Caco-2 (cell line): ENCODE measurements around the gene PHGDH. TPM values are rescaled to one million over a fixed set of nuclear protein-coding genes. Genes with fewer than 3 reads are reported as not detected.

Experiments
- Bru-seq: library from RNA; stranded (reverse); fragments of 400-500 nt; gene quantifications from one replicate; lab custom pipeline; 2021; lab: Mats Ljungman, UMichigan
- BruChase-seq, 2 experiments: library from RNA; stranded (reverse); fragments of 400-500 nt; gene quantifications; one replicate each; lab custom pipeline; 2021; lab: Mats Ljungman, UMichigan
- BruUV-seq: library from RNA; stranded (reverse); fragments of 400-500 nt; replicated peaks from 2 replicates; lab custom pipeline; 2021; lab: Mats Ljungman, UMichigan
- CTCF ChIA-PET: fragments of 300-600 bp; sonication (Branson Sonifier 250); formaldehyde crosslinking; loops from one replicate; lab custom pipeline; 2022; ENCODE audit warnings: antibody characterized with exemption; lab: Charles Lee
- POLR2A ChIA-PET: fragments of 300-600 bp; sonication (Branson Sonifier 250); formaldehyde crosslinking; loops from one replicate; lab custom pipeline; 2022; ENCODE audit warnings: antibody characterized with exemption; lab: Charles Lee
- DNase-seq, 2 experiments: peaks; one replicate each; pipeline versions ENCODE4 v3.0.0 to v3.0.0-alpha.2; 2020 to 2022
- H3K27me3 ChIP-seq: replicated peaks from 2 replicates; pipeline ENCODE4 v1.6.0; 2011; ENCODE audit warnings: low read length; ENCODE audit not compliant: control insufficient read depth, insufficient read depth
- H3K36me3 ChIP-seq: 2 replicates; pipeline ENCODE4 v1.5.1; 2011; ENCODE audit warnings: low read length; ENCODE audit not compliant: control insufficient read depth, insufficient read depth
- H3K4me1 ChIP-seq: fragments of 250-450 bp; sonication (Bioruptor Pico); 2 replicates; pipeline ENCODE4 v1.5.1; 2020; ENCODE audit warnings: mild to moderate bottlenecking
- H3K4me3 ChIP-seq: 2 replicates; pipeline ENCODE4 v1.5.1; 2011; ENCODE audit warnings: low read depth, mild to moderate bottlenecking, control low read depth, low read length
- H3K9me3 ChIP-seq: fragments of 250-450 bp; sonication (Bioruptor Pico); 2 replicates; pipeline ENCODE4 v1.5.1; 2020; ENCODE audit warnings: mild to moderate bottlenecking, moderate library complexity
- H3K27ac Mint-ChIP-seq: one replicate; pipeline ENCODE4 v1.8.0; 2022; ENCODE audit warnings: mixed read lengths; ENCODE audit not compliant: unreplicated experiment
- H3K27me3 Mint-ChIP-seq: one replicate; pipeline ENCODE4 v1.8.0; 2022; ENCODE audit warnings: mixed read lengths; ENCODE audit not compliant: insufficient read depth, unreplicated experiment
- H3K36me3 Mint-ChIP-seq: one replicate; pipeline ENCODE4 v1.8.0; 2022; ENCODE audit warnings: mild to moderate bottlenecking, mixed read lengths; ENCODE audit not compliant: insufficient read depth, unreplicated experiment
- H3K4me1 Mint-ChIP-seq: one replicate; pipeline ENCODE4 v1.8.0; 2022; ENCODE audit warnings: low read depth, mixed read lengths; ENCODE audit not compliant: unreplicated experiment
- H3K4me3 Mint-ChIP-seq: one replicate; pipeline ENCODE4 v1.8.0; 2022; ENCODE audit warnings: mild to moderate bottlenecking, moderate library complexity, mixed read lengths; ENCODE audit not compliant: unreplicated experiment
- H3K9me3 Mint-ChIP-seq: one replicate; pipeline ENCODE4 v1.8.0; 2022; ENCODE audit warnings: mixed read lengths; ENCODE audit not compliant: unreplicated experiment
- CTCF ChIP-seq, 2 experiments: fragments of 200-600 bp in 1 of 2; IDR thresholded peaks; 1 replicate in 1 of 2; 2 replicates in 1 of 2; pipeline versions ENCODE4 v1.5.1 to v1.8.0; 2011 to 2022; ENCODE audit warnings: antibody characterized with exemption in 1 of 2, control low read depth in 1 of 2, inconsistent platforms in 1 of 2, low read depth in 1 of 2, low read length in 1 of 2, mild to moderate bottlenecking in 1 of 2, moderate library complexity in 1 of 2; ENCODE audit not compliant: insufficient read depth in 1 of 2, severe bottlenecking in 1 of 2, unreplicated experiment in 1 of 2
- intact Hi-C: fragments of 100-400 bp; cut with micrococcal nuclease; formaldehyde crosslinking; loops from one replicate; pipeline ENCODE4 v1.10.0; 2022; ENCODE audit not compliant: unreplicated experiment
- long read RNA-seq: library from polyadenylated mRNA; stranded (forward); transcript quantifications from one replicate; pipeline ENCODE4 v2.0.0, GENCODE V29; 2022
- total RNA-seq: library from RNA; stranded (reverse); gene quantifications from 2 replicates; pipeline ENCODE4 v1.2.3, GENCODE V29; 2022

Gene PHGDH
- 383 and 410 TPM in 2 replicates for total RNA-seq
- Bru-seq, nascent RNA: percentile 79 among the genes with signal in this experiment
- percentile 70 among the genes with signal in this experiment for BruChase-seq, experiment 1, labeled RNA remaining after a 2-hour chase
- percentile 77 among the genes with signal in this experiment for BruChase-seq, experiment 2, labeled RNA remaining after a 6-hour chase
- long read RNA-seq, transcript PHGDH-208 (12 exons, 2,096 nt): major isoform, 464 of 552 reads
- long read RNA-seq, partial matches to known transcripts: 31 of 552 reads
- long read RNA-seq, other reads (novel, unspliced or antisense): 39 of 552 reads

- peaks cover 13% of the 10 kb centered on the region for H3K4me1 Mint-ChIP-seq
Measured at GRCh38 chr1:119711804-119712341, at the start of gene PHGDH. PHGDH (plus strand) TSS chr1:119711934; CDS start chr1:119712023, 89 bp downstream.

GRCh38 chr1:119662034-119662437, 49.7 kb upstream of the PHGDH start:
- Mint-ChIP-seq H3K27me3 (no peaks in the 10 kb centered on the region), H3K4me1 (peaks cover 32% of the 10 kb centered on the region), H3K4me3 (no peak overlapping the region), H3K36me3 (no peaks in the 10 kb centered on the region), H3K27ac (no peak overlapping the region), H3K9me3 (no peaks in the 10 kb centered on the region)
- DNase-seq: no peak
- Histone ChIP-seq H3K4me1 (peaks cover 22% of the 10 kb centered on the region), H3K27me3 (no peaks in the 10 kb centered on the region), H3K4me3 (no peak overlapping the region), H3K9me3 (no peaks in the 10 kb centered on the region), H3K36me3 (no peaks in the 10 kb centered on the region)
- TF ChIP-seq CTCF (IDR thresholded peaks at IDR 0.05; ENCODE audit: insufficient read depth in 1 of 2, low read depth in 1 of 2, low read length in 1 of 2, severe bottlenecking in 1 of 2, unreplicated experiment in 1 of 2): no peak
- CTCF ChIA-PET: interaction anchor here (1.1 to 1.6 kb wide), 2 partner anchors 48 to 50 kb away, joined by 4 to 5 read pairs; no protein-coding TSS in a partner anchor
- intact Hi-C loops: loop anchor here (5.0 kb wide), 3 partner anchors 110 to 290 kb away; no protein-coding TSS in a partner anchor
- POLR2A ChIA-PET: no interaction called here
- no TSS peak for BruUV-seq

More at GRCh38 chr1:119711804-119712341, at the start of gene PHGDH:
- POLR2A ChIA-PET: interaction anchor here (0.8 to 1.8 kb wide), 6 partner anchors 12 to 64 kb away, joined by 3 to 9 read pairs (median 4); partner anchors contain the start of gene ZNF697
- no peaks in the 10 kb centered on the region for H3K9me3 ChIP-seq
- no peaks in the 10 kb centered on the region for H3K36me3 ChIP-seq
- H3K4me3 ChIP-seq: peak within 1 kb of the TSS; percentile 69
- peak; percentile 81 to 82 for DNase-seq
- Mint-ChIP-seq H3K4me3 (peak within 1 kb of the TSS; percentile 95), H3K27me3 (no peaks in the 10 kb centered on the region), H3K27ac (peak within 1 kb of the TSS; percentile 98), H3K9me3 (no peaks in the 10 kb centered on the region), H3K36me3 (peaks cover 45% of the 10 kb centered on the region)
- CTCF ChIA-PET: interaction anchor here (0.6 to 1.0 kb wide), 3 partner anchors 36 to 100 kb away, joined by 3 read pairs; no protein-coding TSS in a partner anchor
- no peak for TF ChIP-seq CTCF (IDR thresholded peaks at IDR 0.05; ENCODE audit: insufficient read depth in 1 of 2, low read depth in 1 of 2, low read length in 1 of 2, severe bottlenecking in 1 of 2, unreplicated experiment in 1 of 2)
- peaks cover 18% of the 10 kb centered on the region for H3K4me1 ChIP-seq
- TSS peak; percentile 70 for BruUV-seq
- intact Hi-C loops: loop anchor here (5.0 kb wide), 1 partner anchor 35 kb away; no protein-coding TSS in a partner anchor
- no peaks in the 10 kb centered on the region for H3K27me3 ChIP-seq

GRCh38 chr1:119664067-119664466, 47.7 kb upstream of the PHGDH start:
- no peak for TF ChIP-seq CTCF (IDR thresholded peaks at IDR 0.05; ENCODE audit: insufficient read depth in 1 of 2, low read depth in 1 of 2, low read length in 1 of 2, severe bottlenecking in 1 of 2, unreplicated experiment in 1 of 2)
- no peak overlapping the region for H3K4me3 ChIP-seq
- H3K4me1 Mint-ChIP-seq: peaks cover 32% of the 10 kb centered on the region
- intact Hi-C loops: loop anchor here (5.0 kb wide), 3 partner anchors 112 to 292 kb away; no protein-coding TSS in a partner anchor
- no peaks in the 10 kb centered on the region for H3K36me3 ChIP-seq
- BruUV-seq: no TSS peak
- no peak overlapping the region for H3K4me3 Mint-ChIP-seq
- ChIA-PET CTCF (interaction anchor here (1.4 kb wide), 1 partner anchor 52 kb away, joined by 4 read pairs; no protein-coding TSS in a partner anchor), POLR2A (no interaction called here)
- no peaks in the 10 kb centered on the region for H3K9me3 ChIP-seq
- H3K9me3 Mint-ChIP-seq: no peaks in the 10 kb centered on the region
- no peak overlapping the region for H3K27ac Mint-ChIP-seq
- H3K27me3 Mint-ChIP-seq: no peaks in the 10 kb centered on the region
- no peaks in the 10 kb centered on the region for H3K27me3 ChIP-seq
- H3K4me1 ChIP-seq: peaks cover 22% of the 10 kb centered on the region
- DNase-seq: no peak
- H3K36me3 Mint-ChIP-seq: no peaks in the 10 kb centered on the region
